WERI-Rb-1 (cell line): ENCODE results near the gene NHS.

Experiments used
- DNase-seq: peaks from one replicate; pipeline ENCODE4 v3.0.0-alpha.2; 2020
- H3K27ac ChIP-seq: fragments of 250-450 bp; sonication (Bioruptor Pico); 2 replicates; pipeline ENCODE4 v1.5.1; 2020; ENCODE audit warnings: mild to moderate bottlenecking, moderate library complexity
- H3K27me3 ChIP-seq: fragments of 250-450 bp; sonication (Bioruptor Pico); 2 replicates; pipeline ENCODE4 v1.5.1; 2021; ENCODE audit warnings: mild to moderate bottlenecking, low read depth, moderate library complexity; ENCODE audit not compliant: insufficient read depth, severe bottlenecking
- H3K36me3 ChIP-seq: fragments of 250-450 bp; sonication (Bioruptor Pico); 2 replicates; pipeline ENCODE4 v1.5.1; 2020; ENCODE audit warnings: mild to moderate bottlenecking, moderate library complexity
- H3K4me3 ChIP-seq: 2 replicates; pipeline ENCODE4 v1.5.1; 2011; ENCODE audit warnings: low read depth, mild to moderate bottlenecking, control low read depth, low read length
- H3K9me3 ChIP-seq: fragments of 250-450 bp; sonication (Bioruptor Pico); 2 replicates; pipeline ENCODE4 v1.5.1; 2021; ENCODE audit warnings: mild to moderate bottlenecking, moderate library complexity; ENCODE audit not compliant: severe bottlenecking
- CTCF ChIP-seq: IDR thresholded peaks from 2 replicates; pipeline ENCODE4 v1.5.1; 2011; ENCODE audit warnings: low read depth, mild to moderate bottlenecking, control low read depth, inconsistent platforms, low read length

The NHS gene

GRCh38 chrX:17721715-17722114, 346.7 kb downstream of the NHS start:
- H3K9me3 ChIP-seq = no peaks in the 10 kb centered on the region
- no peak for TF ChIP-seq CTCF
- no peak for DNase-seq

GRCh38 chrX:17725181-17725580, 350.2 kb downstream of the NHS start:
- no peak overlapping the region for H3K4me3 ChIP-seq
- H3K9me3 ChIP-seq = no peaks in the 10 kb centered on the region
- H3K27ac ChIP-seq = no peak overlapping the region
- no peaks in the 10 kb centered on the region for H3K36me3 ChIP-seq
- no peak for DNase-seq
- peaks cover 3% of the 10 kb centered on the region for H3K27me3 ChIP-seq
- no peak for TF ChIP-seq CTCF

More at GRCh38 chrX:17721715-17722114, 346.7 kb downstream of the NHS start:
- H3K27me3 ChIP-seq = peaks cover 3% of the 10 kb centered on the region
- no peak overlapping the region for H3K27ac ChIP-seq
- no peaks in the 10 kb centered on the region for H3K36me3 ChIP-seq
- H3K4me3 ChIP-seq = no peak overlapping the region

- no peak overlapping the region for H3K27ac ChIP-seq
- DNase-seq = no peak
- no peaks in the 10 kb centered on the region for H3K36me3 ChIP-seq
- TF ChIP-seq CTCF = no peak
- no peak overlapping the region for H3K4me3 ChIP-seq
- peaks cover 3% of the 10 kb centered on the region for H3K27me3 ChIP-seq
- no peaks in the 10 kb centered on the region for H3K9me3 ChIP-seq
Observed at GRCh38 chrX:17732138-17732783, 357.3 kb downstream of the NHS start.

GRCh38 chrX:17735406-17735805, 360.4 kb downstream of the NHS start:
- H3K4me3 ChIP-seq = no peak overlapping the region
- H3K27ac ChIP-seq = no peak overlapping the region
- H3K9me3 ChIP-seq = no peaks in the 10 kb centered on the region
- H3K36me3 ChIP-seq = no peaks in the 10 kb centered on the region
- peaks cover 8% of the 10 kb centered on the region for H3K27me3 ChIP-seq
- no peak for TF ChIP-seq CTCF
- no peak for DNase-seq

- Histone ChIP-seq H3K27me3 (peaks cover 7% of the 10 kb centered on the region), H3K27ac (peak overlapping the region; percentile 59), H3K9me3 (no peaks in the 10 kb centered on the region), H3K36me3 (no peaks in the 10 kb centered on the region), H3K4me3 (peak overlapping the region; percentile 48)
- TF ChIP-seq CTCF = no peak
- no peak for DNase-seq
Observed at GRCh38 chrX:17736478-17736855, 361.5 kb downstream of the NHS start.
